Urothelium cell line (cell line): ENCODE results near the gene DOK5.

Source experiments
- DNase-seq: peaks from one replicate; pipeline ENCODE4 v3.0.0; 2011; ENCODE audit warnings: low spot score, mixed read lengths
- FAIRE-seq: peaks from 2 replicates; lab custom pipeline; 2011; peaks lifted over from hg19 to GRCh38; lab: Jason Lieb, UNC

The DOK5 gene

DNA sequence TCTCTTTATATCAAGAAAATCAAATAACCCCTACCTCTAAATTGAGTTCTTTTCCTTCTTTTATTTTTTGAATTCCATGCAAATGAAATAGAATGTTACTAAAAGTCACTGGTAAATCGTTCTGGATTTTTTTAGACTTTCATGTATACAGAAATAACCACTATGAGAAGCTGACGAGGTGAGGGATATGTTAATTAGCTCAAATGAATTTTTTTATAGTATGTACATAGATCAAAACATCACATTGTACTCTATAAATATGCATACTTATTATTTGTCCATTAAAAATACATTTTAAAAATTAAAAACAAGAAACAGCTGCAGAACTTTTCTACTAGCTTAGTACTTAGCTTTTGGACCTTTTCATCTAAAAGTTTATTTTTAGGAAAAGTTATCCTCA is 165.4 kb downstream of the DOK5 start:
- DNase-seq (no peak), FAIRE-seq (no peak)

DNA sequence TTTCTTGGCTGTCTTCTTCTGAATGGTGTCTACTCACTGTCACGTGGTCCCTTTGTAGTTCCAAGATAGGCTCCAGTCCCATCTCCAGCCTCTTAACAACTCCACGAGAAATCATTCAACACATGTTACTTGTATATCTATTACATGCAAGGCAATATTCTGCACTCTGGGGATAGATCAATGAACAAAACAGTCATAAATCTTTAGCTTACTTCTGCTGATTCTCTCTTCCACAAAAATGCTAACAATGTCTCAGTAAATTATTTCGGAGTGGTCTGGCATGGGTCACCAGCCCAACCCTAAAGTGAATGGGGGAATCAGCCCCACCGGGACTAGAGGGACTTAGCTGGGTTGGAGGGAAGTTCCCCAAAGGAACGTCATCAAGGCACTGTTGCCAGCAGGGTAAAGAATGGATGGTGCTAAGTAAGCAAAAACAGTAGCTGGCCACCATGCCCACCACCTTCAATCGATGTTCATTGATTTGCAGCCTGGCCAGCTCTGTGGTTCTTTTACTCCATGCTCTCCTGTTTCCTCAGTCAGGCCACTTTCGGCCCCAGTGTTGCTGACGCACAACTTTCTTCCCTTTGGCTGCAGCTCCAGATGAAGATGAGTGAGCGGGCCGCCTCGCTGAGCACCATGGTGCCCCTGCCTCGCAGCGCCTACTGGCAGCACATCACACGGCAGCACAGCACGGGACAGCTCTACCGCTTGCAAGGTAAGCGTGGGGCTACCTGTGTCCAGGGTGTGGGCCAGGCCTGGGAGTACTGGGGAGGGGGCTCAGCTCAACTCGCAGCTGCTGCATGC is 167.7 kb downstream of the DOK5 start:
- peak; percentile 53 for FAIRE-seq
- DNase-seq, result no peak

DNA sequence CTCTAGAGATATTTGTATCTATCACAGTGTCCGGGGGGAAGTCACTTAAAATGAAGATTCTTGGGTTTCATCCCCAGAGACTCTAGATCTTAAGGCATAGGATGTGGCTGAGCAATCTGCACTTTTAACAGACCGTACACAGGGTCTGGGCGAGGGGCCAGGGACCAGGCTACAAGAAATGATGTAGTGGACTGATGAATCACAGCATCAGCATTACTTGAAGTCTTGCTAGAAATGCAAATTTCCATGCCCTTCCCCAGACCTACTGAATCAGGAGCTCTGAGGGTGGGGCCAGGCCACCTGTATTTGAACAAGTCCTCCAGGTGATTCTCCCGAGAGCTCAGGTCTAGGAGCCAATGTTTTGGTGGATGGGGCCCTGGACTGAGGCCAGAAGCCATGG is 168.4 kb downstream of the DOK5 start:
- DNase-seq (peak; percentile 54), FAIRE-seq (no peak)

DNA sequence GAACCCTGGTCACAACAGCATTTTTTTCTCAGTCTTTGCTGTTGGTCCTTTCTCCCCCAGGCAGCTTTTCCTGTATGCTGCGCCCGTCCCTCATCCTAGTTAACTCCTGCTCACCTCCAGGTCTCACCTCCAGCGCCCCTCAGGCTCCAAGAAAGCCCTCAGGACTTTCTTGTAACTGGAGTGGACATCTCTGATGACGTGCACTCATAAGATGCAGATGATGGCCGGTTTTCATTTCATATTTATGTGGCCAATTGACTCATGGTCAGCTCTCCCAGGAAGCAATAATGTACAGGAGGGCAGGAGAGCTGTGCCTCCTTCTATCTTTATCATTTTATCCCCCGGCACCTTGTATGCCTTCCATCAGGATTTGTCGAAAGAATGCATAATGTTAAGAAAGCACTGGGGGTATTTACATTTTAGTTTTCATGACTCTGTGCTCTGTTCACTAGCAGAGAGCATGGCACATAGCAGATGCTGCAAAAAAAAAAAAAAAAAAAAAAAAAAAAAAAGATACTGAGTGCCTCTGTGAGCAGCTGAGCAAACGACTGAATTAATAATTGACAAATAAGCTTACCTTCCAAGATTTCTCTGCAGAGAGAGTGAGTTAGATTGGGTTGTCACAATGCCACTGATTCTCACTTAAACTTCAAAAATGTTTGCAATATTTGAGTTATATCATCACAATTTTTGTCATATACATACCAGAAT is 170.2 kb downstream of the DOK5 start:
- FAIRE-seq, result no peak
- no peak for DNase-seq

DNA sequence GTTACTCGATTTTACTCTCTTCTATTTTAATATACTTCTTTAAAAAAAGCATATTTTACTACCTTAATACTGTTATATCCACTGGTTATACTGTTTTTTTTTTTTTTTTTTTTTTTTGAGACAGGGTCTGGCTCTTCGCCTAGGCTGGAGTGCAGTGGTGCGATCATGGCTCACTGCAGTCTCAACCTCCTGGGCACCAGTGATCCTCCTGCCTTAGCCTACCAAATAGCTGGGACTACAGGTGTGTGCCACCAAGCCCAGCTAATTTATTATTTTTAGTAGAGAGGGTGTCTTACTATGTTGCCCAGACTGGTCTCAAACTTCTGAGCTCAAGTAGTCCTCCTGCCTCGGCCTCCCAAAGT is 170.7 kb downstream of the DOK5 start:
- FAIRE-seq (no peak), DNase-seq (no peak)

DNA sequence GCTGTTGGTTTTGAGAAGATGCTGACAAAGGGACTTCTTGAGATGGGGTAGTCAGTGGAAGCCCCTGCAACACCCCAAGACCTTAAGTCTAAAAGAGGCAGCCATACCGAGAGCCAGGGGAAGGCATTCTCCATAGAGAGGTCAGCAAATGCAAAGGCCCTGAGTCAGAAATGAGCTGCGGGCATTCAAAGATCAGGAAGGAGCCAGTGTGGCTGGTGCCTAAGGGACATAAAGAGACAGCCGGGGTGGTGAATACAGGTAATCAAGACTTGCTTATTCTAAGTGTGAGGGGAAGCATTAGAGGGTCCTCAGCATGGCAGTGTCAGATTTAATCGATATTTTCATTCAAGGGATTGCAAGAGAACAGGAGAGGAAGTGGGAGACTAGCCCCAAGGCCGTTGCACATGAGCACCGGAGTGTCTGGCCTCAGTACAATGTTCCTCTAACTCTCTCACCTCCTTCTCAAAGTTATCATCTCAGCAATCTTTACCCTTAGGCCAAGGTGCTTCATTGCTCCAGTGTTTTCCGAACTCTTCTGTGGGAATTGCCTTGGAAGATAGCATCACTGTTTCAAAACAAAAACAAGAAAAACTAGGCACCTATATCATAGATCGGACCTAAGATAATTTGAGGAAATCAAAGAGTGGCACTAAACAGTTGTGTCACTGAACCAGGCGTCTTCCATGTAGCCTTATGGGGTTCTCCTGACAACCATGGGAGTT is 173.2 kb downstream of the DOK5 start:
- FAIRE-seq (no peak), DNase-seq (no peak)

DNA sequence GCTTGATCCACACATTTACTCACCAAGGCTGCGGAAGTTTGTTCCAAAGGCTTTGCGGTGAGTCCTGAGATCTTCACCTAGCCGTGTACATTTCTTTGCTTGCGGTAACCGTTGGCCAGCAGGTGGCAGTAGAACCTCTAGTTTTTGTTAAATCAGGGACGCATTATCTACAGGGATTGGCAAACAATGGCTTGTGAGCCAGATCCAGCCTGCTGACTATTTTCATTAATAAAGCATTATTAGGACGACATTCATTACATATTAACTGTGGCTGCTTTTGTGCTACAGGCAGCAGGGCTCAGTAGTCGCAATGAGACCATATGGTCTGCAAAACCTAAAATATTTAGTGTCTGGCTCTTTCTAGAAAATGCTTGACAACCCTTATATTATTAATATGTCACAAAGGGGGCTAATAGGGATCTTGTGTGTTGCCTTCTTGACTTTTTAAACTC is 174.1 kb downstream of the DOK5 start:
- DNase-seq (peak; percentile 84), FAIRE-seq (peak; percentile 85)

DNA sequence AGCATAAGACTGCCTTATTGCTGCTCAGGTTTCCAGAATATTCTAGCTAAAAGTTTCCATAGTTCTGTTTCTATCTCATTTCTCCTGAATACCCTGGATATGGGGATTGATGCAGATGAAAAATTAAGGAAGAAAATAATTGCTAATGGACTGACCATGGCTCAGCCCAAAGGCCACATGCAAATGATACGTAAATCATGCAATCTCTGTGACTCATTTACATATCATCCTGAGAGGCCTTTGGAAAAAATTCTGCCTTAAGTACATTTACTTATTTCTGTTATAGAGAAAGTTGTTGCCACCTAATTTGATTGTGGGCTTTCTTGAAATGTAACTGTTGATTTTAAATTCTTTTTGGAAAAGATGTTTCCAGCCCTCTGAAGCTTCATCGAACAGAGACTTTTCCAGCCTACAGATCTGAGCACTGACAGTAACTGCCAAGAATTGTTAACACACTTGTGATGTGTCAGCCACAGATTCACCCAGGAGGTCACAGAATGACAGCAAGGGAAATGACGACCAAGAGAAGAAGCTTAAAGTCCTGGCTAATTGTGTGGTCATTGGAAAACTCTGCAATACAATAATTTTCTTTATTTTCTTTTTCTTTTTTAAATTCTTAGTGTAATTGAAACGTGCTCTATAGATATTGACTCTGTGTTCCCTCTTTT is 174.8 kb downstream of the DOK5 start:
- DNase-seq (no peak), FAIRE-seq (no peak)

DNA sequence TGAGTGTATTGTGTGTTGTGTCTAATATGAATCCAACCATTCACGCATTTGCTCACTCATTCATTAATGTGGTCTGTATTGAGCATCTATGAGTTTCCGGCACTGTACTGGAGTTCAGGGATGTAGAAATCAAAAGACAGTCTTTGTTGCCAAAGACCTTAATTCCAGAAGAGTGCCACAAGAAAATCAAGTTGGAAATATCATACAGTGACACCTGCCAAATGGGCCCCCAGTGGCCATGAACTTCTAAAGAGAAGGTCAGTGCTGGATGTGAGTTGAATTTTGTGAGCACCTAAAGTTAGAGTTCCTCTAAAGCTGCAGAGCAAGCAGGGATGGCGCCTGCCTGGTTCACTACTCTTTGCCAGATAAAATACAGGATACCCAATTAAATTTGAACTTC is 175.9 kb downstream of the DOK5 start:
- FAIRE-seq, result peak; percentile 23

DNA sequence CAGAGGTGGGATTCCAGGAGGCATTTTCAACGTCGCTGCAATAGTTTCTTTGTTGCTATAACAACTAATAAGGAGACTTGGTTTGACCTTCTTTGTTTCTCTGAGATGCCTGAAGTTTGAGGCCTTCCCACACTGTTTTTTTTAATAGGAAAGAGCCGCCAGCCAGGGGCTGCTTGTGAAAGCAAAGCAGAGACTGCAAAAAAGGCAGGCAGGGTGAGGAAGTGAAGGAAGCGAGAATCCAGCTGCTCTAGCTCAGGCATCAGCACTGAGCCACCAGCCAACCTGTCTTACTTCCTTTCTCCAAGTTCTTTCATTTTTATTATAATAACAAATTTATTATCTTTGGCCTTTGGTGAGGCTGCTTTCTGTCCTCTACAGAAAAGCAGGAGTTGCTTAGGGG is 179.1 kb downstream of the DOK5 start:
- FAIRE-seq, result no peak
- DNase-seq, result no peak

More for the DNA sequence above, 175.9 kb downstream of the DOK5 start:
- DNase-seq, result no peak

DNA sequence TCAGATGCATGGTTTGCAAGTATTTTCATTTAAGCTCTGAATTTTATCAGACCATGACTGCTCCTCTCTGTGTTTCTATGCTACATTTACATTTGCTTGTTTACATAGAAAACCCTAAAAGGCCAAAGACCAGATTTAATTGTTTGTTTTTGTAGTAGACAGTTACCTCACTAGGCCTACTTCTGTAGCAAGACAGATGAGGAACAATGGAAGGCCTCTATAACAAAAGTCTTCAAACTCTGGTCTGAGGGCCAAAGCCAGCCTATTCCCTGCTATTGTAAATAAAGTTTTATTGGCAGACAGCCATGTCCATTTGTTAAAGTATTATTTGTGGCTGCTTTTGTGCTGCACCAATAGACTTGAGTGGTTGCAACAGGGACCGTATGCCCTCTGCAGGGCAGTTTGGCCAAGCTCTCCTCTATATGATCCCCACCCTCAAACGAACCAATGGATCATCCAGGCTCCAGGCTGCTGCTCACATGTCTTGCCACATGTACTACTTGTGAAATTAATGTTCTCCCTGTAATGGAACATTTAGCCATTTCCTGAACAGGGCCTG is 182.0 kb downstream of the DOK5 start:
- no peak for FAIRE-seq
- DNase-seq, result no peak

DNA sequence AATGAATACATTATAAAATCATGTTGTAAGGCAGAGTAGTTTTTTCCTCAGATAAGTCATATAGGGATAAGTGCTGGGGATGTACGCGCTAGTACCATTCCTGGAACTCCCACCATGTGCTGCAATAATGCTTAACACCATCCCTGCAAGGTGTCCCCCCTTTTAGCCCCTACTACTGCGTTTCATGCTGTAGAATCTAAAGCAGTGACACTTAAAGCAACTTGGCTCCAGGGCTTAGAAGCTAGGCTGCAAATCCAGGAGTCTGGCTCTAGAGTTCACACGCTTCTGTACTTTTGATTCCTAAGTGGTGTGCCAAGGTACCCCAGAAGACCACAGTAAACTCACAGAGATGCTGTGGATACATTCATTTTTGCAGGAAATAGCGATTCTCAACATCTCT is 183.1 kb downstream of the DOK5 start:
- no peak for FAIRE-seq
- DNase-seq, result no peak

DNA sequence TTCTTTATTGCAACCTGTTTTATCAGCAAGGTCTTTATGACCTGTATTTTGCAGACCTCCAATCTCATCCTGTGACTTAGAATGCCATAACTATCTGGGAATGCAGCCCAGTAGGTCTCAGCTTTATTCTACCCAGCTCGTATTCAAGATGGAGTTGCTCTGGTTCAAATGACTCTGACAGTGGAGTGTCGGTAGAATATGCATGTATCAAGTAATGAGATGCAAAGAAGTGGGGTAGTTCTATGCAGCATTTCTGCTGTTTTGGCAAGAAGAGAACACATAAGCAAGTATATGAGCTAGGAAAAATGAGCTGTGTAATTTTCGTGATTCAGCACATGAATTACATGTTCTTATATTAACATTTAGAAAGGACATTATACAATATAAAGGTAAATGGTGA is 185.9 kb downstream of the DOK5 start:
- FAIRE-seq (no peak), DNase-seq (no peak)

DNA sequence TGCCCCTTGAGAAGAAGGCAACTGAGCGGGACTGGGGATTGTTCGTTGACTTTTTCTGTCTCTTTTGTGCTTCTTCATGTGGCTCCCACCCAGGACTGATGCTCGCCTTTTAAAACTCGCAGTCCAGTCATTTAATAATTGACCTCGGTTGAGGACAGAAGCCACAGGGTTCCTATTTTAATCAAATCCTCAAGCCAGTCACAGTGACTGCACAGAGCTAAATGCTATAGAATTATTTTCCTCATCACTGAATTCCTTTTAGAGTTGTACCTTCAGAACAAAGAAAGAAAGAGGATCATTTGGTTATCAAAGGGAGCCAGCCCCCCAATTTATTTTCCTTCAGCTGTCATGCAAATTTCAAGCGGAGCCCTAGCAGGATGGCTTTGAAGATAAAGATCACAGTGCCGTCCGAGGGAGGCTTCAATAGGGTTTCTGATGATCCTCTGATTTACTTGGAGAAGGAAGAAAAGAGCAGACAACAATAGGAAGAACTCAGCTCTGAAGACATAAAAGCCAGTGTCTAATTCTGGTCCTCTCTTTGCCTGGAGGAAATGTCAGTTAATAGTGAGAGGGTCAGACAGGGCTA is 186.6 kb downstream of the DOK5 start:
- no peak for DNase-seq
- FAIRE-seq, result no peak

DNA sequence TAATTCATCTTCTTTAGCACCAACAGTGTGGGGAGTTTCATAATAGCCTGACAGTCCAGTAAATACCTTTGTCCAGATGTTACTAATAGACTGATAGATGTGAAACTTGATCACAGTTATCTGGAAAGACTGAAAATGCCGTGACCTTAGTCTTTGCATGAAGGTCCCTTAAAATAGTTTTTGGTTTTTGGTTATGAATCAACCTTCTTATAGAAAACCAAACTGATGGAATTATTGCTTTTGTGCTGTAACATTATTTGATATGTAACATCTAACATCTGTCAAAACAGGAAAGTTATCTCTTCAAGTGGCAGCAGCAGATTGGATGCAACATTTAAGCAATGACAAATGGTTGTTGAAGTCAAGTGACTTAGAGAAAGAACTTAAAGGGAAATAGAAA is 190.4 kb downstream of the DOK5 start:
- no peak for DNase-seq
- no peak for FAIRE-seq

DNA sequence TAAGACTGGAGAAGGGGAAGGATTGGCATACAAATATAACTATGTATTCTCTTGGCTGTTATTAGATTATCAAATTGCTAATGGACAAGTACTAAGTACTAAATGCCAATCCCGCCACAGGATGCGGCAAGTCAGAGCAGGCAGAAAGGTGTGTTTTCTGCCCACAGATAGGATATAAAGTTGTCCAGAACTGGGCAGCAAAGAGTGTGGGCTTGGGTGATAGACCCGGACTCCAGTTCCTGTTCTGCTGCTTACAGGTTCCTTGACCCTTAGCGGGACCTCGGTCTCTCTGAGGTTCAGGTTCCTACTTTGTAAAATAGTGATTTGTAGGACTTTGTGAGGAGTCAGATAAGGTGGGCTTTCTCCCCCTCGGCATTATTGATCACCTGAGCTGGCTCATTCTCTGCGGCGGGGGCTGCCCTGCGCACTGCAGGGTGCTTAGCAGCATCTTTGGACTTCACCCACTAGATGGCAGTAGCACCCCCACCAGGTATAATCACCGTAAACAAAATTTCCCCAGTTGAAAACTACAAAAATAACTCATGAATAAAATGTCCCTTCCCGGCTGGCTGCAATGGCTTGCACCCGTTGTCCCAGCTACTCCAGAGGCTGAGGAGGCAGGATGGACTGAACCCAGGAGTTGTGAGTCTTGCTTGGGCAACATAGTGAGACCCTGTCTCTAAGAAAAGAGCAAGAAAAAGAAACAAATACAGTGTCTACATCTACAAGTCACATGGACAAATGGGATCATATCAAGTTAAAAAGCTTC is 193.1 kb downstream of the DOK5 start:
- FAIRE-seq, result peak; percentile 92
- peak; percentile 79 for DNase-seq

DNA sequence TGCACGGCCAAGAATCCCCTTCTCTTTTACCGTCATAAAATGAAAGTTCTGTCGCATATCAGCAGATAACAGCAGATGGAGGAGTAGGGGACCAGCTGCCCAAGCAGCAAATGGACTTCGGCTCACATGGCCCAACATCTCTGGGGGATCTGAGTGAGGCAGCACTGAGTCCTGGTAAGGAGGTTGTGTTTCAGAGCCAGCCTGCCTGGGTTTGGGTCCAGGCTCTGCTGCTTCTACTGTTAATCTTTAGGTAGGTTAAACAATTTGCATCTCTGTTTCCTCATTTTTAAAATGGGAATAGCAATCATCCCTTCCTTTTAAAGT is 193.6 kb downstream of the DOK5 start:
- DNase-seq, result no peak
- no peak for FAIRE-seq

DNA sequence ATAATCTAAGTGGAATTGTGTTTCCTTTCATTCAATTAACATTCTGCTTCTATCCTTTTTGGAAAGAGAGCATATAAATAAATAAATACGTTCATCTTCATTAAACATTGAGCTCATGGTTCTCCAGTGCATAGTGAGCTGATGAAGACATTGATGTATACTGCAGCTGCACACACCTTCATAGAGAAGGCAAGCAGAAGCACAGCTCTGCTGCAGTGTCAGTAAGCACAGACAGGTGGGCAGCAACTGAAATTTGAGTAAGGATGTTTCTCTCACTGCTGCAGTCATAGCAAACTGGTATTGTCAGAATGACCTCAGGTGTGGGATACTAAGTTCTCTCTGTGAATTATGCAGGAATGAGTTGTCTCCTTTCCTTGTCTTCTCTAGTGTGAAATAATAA is 202.9 kb downstream of the DOK5 start:
- FAIRE-seq (peak; percentile 13), DNase-seq (no peak)

DNA sequence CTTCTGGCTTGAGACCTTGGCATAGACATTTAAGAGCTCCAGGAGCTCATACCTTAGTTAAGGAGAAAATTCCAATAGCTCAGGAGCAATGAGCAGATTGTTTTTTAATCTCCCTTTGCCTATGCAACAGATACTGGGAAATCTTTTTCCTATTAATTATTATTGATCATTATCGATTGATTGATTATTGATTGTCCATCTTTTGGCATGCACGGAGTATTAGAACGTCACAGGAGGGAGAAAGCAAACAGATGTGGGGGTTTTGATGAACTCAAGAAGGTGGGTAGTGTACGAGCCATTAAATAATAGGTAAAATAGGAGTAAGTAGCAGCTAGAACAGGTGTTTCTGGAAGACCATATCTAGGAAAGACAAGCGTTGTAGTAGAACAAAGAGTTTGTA is 205.0 kb downstream of the DOK5 start:
- FAIRE-seq, result no peak

More for the DNA sequence above, 205.0 kb downstream of the DOK5 start:
- no peak for DNase-seq
